SK-N-SH treated with all-trans-retinoic acid at 6 μM for 48 hours (cell line): ENCODE data around the gene LRFN5.

Experiments used
- ATAC-seq: fragments of 200-7000 bp; cut with Tn5 transposase; 3 replicates; pipeline ENCODE4 v1.9.1; 2020; ENCODE audit warnings: mild to moderate bottlenecking, moderate library complexity
- ARNTL ChIP-seq: fragments of 450-650 bp; formaldehyde crosslinking; IDR thresholded peaks from 2 replicates; pipeline ENCODE4 v1.5.0; 2020; ENCODE audit warnings: low read depth, mild to moderate bottlenecking, moderate library complexity, borderline replicate concordance
- BACH2 ChIP-seq: fragments of 250-450 bp; sonication (Bioruptor Pico); IDR thresholded peaks from 2 replicates; pipeline ENCODE4 v1.9.0; 2021; ENCODE audit warnings: mild to moderate bottlenecking, borderline replicate concordance
- CSDC2 ChIP-seq: fragments of 250-450 bp; sonication (Bioruptor Pico); IDR thresholded peaks from 2 replicates; pipeline ENCODE4 v1.5.0; 2020; ENCODE audit warnings: mild to moderate bottlenecking, moderate library complexity
- CSRNP3 ChIP-seq: fragments of 250-450 bp; sonication (Bioruptor Pico); IDR thresholded peaks from 2 replicates; pipeline ENCODE4 v1.5.1; 2021; ENCODE audit warnings: mild to moderate bottlenecking, moderate library complexity
- ESRRG ChIP-seq: fragments of 250-450 bp; sonication (Bioruptor Pico); IDR thresholded peaks from 2 replicates; pipeline ENCODE4 v1.6.1; 2021; ENCODE audit warnings: mild to moderate bottlenecking
- GLIS3 ChIP-seq: fragments of 250-450 bp; sonication (Bioruptor Pico); IDR thresholded peaks from 2 replicates; pipeline ENCODE4 v1.5.0; 2020; ENCODE audit warnings: mild to moderate bottlenecking, moderate library complexity
- ISL1 ChIP-seq: fragments of 250-450 bp; sonication (Bioruptor Pico); IDR thresholded peaks from 2 replicates; pipeline ENCODE4 v2.1.2; 2022; ENCODE audit warnings: mild to moderate bottlenecking, moderate library complexity
- OSR1 ChIP-seq: fragments of 250-450 bp; sonication (Bioruptor Pico); IDR thresholded peaks from 2 replicates; pipeline ENCODE4 v1.8.0; 2022; ENCODE audit warnings: moderate library complexity, mild to moderate bottlenecking, inconsistent platforms
- POU6F1 ChIP-seq: fragments of 250-450 bp; sonication (Bioruptor Pico); IDR thresholded peaks from 2 replicates; pipeline ENCODE4 v1.8.0; 2021; ENCODE audit warnings: low read depth, mild to moderate bottlenecking, moderate library complexity, borderline replicate concordance
- RARB ChIP-seq: fragments of 250-450 bp; sonication (Bioruptor Pico); IDR thresholded peaks from 2 replicates; pipeline ENCODE4 v1.8.0; 2021; ENCODE audit warnings: mild to moderate bottlenecking, moderate library complexity
- SNAI2 ChIP-seq: fragments of 250-450 bp; sonication (Bioruptor Pico); IDR thresholded peaks from 2 replicates; pipeline ENCODE4 v1.5.0; 2020; ENCODE audit warnings: mild to moderate bottlenecking, moderate library complexity
- TOX ChIP-seq: fragments of 250-450 bp; sonication (Bioruptor Pico); IDR thresholded peaks from 2 replicates; pipeline ENCODE4 v1.8.0; 2021; ENCODE audit warnings: mild to moderate bottlenecking, moderate library complexity, borderline replicate concordance
- ZC3H10 ChIP-seq: fragments of 250-450 bp; sonication (Bioruptor Pico); IDR thresholded peaks from 2 replicates; pipeline ENCODE4 v1.5.1; 2021; ENCODE audit warnings: mild to moderate bottlenecking, moderate library complexity
- ZFP3 ChIP-seq: fragments of 250-450 bp; sonication (Bioruptor Pico); IDR thresholded peaks from 2 replicates; pipeline ENCODE4 v1.5.0; 2020; ENCODE audit warnings: mild to moderate bottlenecking, moderate library complexity
- ZNF70 ChIP-seq: fragments of 450-650 bp; formaldehyde crosslinking; IDR thresholded peaks from 2 replicates; pipeline ENCODE4 v1.5.0; 2020; ENCODE audit warnings: mild to moderate bottlenecking, moderate library complexity
- TF ChIP-seq, protein P1 (sequence below): fragments of 250-450 bp; sonication (Bioruptor Pico); IDR thresholded peaks from 2 replicates; pipeline ENCODE4 v1.8.0; 2020; ENCODE audit warnings: mild to moderate bottlenecking, moderate library complexity, borderline replicate concordance
- TF ChIP-seq, protein P2 (sequence below): fragments of 250-450 bp; sonication (Bioruptor Pico); IDR thresholded peaks from 2 replicates; pipeline ENCODE4 v1.5.1; 2020; ENCODE audit warnings: low read depth, mild to moderate bottlenecking, moderate library complexity
- TF ChIP-seq, protein P3 (sequence below): fragments of 250-450 bp; sonication (Bioruptor Pico); IDR thresholded peaks from 2 replicates; pipeline ENCODE4 v1.5.0; 2020; ENCODE audit warnings: mild to moderate bottlenecking, moderate library complexity

The LRFN5 gene

GRCh38 chr14:41650802-41651201 is 44.1 kb downstream of the LRFN5 start (continued):
- TF ChIP-seq ZNF70 (CRISPR knock-in tag) (no peak), ZFP3 (CRISPR knock-in tag) (no peak), OSR1 (CRISPR knock-in tag) (no peak), ESRRG (CRISPR knock-in tag) (no peak), TOX (CRISPR knock-in tag) (no peak), ISL1 (CRISPR knock-in tag) (no peak), CSDC2 (CRISPR knock-in tag) (no peak)

DNA sequence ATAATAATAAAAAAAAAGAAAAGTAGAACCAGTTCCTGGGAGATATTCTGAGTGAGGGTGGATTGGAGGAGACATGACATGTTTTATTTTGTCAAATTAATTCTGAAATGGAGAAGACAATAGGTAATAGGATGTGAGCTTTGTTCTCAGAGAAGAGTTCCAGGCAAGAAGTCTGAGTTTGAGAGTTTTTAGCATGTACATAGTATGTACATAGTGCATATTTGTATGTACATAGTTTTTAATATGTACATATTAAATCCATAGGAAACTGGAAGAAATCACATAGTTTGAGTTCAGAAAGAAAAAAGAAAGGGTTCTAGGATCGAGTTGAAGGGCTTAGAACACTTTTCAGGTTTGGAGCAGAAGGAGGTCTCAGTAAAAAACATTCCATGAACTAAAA is 47.5 kb downstream of the LRFN5 start:
- no peak for ATAC-seq

GRCh38 chr14:41662780-41663472 is 56.2 kb downstream of the LRFN5 start:
- TF ChIP-seq ARNTL (CRISPR knock-in tag), result no peak
- no peak for ATAC-seq

More for the DNA sequence above, 47.5 kb downstream of the LRFN5 start:
- TF ChIP-seq GLIS3 (CRISPR knock-in tag) (no peak), ARNTL (CRISPR knock-in tag) (no peak), RARB (no peak), CSRNP3 (CRISPR knock-in tag) (no peak), POU6F1 (CRISPR knock-in tag) (no peak), OSR1 (CRISPR knock-in tag) (no peak)
- TF ChIP-seq, protein P1, sequence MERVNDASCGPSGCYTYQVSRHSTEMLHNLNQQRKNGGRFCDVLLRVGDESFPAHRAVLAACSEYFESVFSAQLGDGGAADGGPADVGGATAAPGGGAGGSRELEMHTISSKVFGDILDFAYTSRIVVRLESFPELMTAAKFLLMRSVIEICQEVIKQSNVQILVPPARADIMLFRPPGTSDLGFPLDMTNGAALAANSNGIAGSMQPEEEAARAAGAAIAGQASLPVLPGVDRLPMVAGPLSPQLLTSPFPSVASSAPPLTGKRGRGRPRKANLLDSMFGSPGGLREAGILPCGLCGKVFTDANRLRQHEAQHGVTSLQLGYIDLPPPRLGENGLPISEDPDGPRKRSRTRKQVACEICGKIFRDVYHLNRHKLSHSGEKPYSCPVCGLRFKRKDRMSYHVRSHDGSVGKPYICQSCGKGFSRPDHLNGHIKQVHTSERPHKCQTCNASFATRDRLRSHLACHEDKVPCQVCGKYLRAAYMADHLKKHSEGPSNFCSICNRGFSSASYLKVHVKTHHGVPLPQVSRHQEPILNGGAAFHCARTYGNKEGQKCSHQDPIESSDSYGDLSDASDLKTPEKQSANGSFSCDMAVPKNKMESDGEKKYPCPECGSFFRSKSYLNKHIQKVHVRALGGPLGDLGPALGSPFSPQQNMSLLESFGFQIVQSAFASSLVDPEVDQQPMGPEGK (CRISPR knock-in tag), result no peak
- TF ChIP-seq, all 23 proteins: peak for 0

DNA sequence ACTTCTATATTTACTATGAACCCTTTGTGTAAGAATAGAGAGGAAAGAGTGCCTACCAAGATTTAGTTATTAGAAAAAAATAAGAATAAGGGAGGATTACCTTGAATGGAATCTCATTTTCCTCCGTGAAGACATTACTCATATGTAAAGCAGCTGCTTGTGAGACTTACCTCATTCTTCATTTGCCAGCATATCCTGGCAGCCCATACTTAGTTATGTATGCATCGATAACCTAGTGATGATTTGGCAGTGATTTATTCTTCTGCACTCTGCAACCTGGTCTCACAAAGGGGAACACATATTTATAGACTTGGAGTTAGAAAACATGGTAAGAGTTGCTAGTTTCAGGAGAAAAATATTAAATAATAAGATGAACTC is 56.8 kb downstream of the LRFN5 start:
- no peak for ATAC-seq

More for the DNA sequence above, 56.8 kb downstream of the LRFN5 start:
- TF ChIP-seq ISL1 (CRISPR knock-in tag) (no peak), SNAI2 (no peak), BACH2 (CRISPR knock-in tag) (no peak), ARNTL (CRISPR knock-in tag) (no peak), POU6F1 (CRISPR knock-in tag) (no peak), CSRNP3 (CRISPR knock-in tag) (no peak), ZC3H10 (CRISPR knock-in tag) (no peak), GLIS3 (CRISPR knock-in tag) (no peak), TOX (CRISPR knock-in tag) (no peak), ZFP3 (CRISPR knock-in tag) (no peak)
- TF ChIP-seq, protein P2, sequence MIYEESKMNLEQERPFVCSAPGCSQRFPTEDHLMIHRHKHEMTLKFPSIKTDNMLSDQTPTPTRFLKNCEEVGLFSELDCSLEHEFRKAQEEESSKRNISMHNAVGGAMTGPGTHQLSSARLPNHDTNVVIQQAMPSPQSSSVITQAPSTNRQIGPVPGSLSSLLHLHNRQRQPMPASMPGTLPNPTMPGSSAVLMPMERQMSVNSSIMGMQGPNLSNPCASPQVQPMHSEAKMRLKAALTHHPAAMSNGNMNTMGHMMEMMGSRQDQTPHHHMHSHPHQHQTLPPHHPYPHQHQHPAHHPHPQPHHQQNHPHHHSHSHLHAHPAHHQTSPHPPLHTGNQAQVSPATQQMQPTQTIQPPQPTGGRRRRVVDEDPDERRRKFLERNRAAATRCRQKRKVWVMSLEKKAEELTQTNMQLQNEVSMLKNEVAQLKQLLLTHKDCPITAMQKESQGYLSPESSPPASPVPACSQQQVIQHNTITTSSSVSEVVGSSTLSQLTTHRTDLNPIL (CRISPR knock-in tag), result no peak
- TF ChIP-seq, protein P3, sequence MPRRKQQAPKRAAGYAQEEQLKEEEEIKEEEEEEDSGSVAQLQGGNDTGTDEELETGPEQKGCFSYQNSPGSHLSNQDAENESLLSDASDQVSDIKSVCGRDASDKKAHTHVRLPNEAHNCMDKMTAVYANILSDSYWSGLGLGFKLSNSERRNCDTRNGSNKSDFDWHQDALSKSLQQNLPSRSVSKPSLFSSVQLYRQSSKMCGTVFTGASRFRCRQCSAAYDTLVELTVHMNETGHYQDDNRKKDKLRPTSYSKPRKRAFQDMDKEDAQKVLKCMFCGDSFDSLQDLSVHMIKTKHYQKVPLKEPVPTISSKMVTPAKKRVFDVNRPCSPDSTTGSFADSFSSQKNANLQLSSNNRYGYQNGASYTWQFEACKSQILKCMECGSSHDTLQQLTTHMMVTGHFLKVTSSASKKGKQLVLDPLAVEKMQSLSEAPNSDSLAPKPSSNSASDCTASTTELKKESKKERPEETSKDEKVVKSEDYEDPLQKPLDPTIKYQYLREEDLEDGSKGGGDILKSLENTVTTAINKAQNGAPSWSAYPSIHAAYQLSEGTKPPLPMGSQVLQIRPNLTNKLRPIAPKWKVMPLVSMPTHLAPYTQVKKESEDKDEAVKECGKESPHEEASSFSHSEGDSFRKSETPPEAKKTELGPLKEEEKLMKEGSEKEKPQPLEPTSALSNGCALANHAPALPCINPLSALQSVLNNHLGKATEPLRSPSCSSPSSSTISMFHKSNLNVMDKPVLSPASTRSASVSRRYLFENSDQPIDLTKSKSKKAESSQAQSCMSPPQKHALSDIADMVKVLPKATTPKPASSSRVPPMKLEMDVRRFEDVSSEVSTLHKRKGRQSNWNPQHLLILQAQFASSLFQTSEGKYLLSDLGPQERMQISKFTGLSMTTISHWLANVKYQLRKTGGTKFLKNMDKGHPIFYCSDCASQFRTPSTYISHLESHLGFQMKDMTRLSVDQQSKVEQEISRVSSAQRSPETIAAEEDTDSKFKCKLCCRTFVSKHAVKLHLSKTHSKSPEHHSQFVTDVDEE (CRISPR knock-in tag), result no peak
- TF ChIP-seq, protein P1 (CRISPR knock-in tag), result no peak
